NCI-H82 (cell line): ENCODE data around the gene TNFRSF14.
"Not testable (repeated sequence)": the region's sequence is repeated elsewhere in the genome, so short reads cannot be mapped to it uniquely, and the experiment has no call there.

Experiments used
- DNase-seq: peaks from one replicate; lab custom pipeline; 2025; lab: John Stamatoyannopoulos, UW

TNFRSF14 gene

GRCh38 chr1:2554621-2555387 lies 1.4 kb upstream of the TNFRSF14 start:
- DNase-seq, result no peak

GRCh38 chr1:2555634-2556276 lies 416 bp upstream of the TNFRSF14 start:
- no peak for DNase-seq

- DNase-seq, result no peak
Observed at GRCh38 chr1:2556678-2557481, 709 bp downstream of the TNFRSF14 start.

- DNase-seq, result no peak
Observed at GRCh38 chr1:2557482-2558400, 1.6 kb downstream of the TNFRSF14 start.

DNA sequence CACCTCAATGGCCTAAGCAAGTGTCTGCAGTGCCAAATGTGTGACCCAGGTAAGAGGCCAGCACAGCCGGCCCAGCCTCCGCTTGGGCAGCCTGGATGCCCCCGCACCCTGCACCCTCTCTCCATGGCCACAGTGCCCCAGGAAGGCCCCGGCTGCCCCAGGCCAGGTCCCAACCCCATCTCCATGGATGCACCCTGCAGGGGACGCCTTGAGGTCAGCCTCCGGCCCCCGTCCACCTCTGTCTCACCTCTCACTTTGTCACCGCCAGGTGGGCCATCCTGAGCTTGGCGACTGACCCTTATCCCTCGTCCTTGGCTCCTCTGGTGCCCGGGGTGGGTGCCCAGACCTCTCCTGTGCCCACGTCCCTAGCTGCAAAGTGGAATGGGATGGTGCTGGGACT lies 2.2 kb downstream of the TNFRSF14 start:
- DNase-seq, result no peak

GRCh38 chr1:2558861-2559260 lies 2.7 kb downstream of the TNFRSF14 start:
- DNase-seq, result no peak

- no peak for DNase-seq
Observed at GRCh38 chr1:2559509-2560298, 3.5 kb downstream of the TNFRSF14 start.

DNA sequence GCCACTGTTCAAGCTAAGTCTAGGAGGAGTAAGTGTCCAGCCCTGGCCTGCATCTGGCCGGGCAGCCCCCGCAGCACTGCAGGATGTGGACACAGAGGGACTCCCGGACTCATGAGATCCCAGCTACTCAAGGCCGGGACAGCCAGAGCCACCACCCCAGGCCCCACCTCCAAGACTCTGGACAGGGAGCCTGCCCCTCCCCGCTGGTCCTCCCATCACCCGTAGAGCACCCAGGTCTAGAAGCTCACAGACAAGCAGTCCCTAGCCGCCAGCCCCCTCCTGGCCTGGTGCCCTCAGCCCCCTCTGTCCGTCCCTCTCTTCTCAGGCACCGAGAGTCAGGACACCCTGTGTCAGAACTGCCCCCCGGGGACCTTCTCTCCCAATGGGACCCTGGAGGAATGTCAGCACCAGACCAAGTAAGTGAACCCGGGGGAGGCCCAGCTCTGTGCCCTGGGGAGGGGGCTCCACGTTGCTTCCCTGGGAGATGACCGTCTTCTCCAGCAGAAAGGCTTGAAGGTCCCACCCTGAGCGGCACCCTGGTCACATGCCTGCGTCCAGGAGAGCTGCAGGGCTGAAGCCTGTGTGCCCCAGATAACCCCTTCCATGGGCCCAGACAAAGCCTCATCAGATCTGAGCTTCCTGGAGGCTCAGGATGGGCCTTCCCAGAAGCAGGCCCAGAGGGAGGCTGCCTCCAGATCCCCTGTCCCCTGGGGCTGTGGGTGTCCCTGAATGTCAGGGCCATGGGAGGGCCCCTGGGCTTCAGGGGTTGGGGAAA lies 4.3 kb downstream of the TNFRSF14 start:
- no peak for DNase-seq

DNA sequence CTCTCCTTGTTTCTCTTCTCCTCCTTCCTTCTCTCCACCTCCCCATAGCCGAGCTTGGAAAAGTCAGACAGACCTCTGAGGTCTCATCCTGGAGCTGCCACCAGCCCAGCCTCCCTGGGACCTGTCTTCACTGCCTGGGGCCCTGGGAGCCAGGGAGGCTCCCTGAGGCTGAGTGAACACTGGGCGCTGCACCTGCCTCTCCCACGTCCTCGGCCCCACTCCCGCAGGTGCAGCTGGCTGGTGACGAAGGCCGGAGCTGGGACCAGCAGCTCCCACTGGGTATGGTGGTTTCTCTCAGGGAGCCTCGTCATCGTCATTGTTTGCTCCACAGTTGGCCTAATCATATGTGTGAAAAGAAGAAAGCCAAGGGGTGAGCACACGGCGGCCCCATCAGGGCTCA lies 5.3 kb downstream of the TNFRSF14 start:
- DNase-seq, result no peak

DNA sequence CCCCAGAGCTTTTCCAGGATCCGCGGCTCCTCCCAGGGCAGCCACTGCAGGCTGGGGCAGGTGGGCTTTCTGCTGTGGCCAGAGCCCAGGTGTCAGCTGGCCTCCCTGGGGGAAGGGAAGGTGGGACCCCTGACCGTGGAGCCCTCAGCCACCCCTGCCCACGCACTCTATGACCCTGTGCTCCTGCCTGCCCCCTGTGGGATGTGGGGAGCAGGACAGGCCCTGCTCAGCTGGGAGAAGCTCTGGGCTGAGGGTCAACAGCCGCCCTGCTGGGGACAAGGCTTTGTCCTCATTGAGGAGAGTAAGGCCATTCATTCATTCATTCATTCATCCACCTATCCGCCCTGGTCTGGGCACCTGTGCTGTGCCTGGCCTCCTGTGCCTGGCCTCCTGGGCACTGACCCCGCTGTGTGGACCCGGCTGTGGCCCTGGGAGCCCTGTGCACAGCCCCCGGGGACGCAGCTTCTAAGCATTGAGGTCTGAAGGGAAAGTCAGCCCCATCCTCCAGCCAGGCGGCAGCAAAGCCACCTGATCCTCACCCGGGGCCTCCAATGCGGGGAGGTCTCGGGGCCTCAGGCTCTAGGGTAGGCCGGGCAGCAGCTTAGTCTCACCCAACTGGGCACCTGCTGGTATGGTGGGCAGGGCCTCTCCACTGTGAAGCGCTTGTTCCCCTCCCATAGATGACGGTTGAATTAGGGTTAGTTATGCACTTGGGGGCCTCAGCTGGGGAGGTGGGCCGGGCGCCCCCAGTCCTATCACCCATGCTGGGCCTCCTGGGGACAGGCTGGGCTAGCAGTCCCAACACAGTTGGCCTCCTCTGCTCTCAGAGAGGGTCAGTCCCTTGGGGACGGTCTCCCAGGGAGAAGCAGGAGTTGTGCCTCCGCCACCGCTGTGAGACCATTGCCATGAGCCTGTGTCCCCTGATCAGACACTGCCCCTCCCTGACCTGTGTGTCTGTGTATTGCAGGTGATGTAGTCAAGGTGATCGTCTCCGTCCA lies 6.0 kb downstream of the TNFRSF14 start:
- DNase-seq, result no peak

- DNase-seq, result no peak
Observed at GRCh38 chr1:2563205-2563604, 7.0 kb downstream of the TNFRSF14 start.

DNA sequence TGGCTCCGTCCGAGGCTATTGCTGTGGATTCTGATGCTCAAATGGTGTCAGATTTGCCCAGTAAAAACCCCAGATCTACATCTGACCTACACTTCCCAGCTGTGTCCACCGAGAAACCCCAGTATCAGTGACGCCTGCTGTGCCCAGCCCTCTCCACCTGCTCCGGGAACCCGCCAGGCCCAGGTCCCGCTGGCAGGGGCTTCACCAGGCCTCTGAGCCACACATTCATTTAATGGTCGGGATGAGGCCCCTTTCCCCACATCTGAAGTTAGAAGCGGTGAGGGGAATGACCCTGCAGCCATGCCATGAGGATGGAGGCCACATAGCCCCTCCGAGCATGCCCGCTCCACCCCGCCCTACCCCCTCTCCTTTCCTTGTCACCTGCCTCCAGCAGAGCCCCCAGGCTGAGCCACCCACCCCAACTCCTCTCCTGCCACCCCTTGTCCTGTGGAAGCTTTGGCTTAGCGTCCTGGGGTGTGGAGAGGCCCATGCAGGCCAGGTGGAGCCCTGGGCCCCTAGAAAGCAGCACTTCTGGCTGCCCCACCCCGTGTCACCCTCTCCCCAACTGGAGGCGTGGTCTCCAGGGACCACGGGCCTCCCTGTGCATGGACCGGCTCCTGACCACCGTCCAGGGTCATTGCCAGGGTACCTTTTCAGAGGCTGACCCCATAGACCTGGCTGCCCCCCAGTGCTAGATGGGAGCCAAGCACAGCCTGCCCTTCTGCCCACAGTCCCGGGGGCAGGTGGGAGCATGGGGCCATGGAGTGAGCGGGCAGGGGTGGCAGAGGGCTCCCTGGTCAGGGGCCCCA lies 8.0 kb downstream of the TNFRSF14 start:
- no peak for DNase-seq

- DNase-seq, result no peak
Observed at GRCh38 chr1:2564815-2565374, 8.7 kb downstream of the TNFRSF14 start.

GRCh38 chr1:2566101-2567045 lies 10.2 kb downstream of the TNFRSF14 start:
- DNase-seq, result no peak

DNA sequence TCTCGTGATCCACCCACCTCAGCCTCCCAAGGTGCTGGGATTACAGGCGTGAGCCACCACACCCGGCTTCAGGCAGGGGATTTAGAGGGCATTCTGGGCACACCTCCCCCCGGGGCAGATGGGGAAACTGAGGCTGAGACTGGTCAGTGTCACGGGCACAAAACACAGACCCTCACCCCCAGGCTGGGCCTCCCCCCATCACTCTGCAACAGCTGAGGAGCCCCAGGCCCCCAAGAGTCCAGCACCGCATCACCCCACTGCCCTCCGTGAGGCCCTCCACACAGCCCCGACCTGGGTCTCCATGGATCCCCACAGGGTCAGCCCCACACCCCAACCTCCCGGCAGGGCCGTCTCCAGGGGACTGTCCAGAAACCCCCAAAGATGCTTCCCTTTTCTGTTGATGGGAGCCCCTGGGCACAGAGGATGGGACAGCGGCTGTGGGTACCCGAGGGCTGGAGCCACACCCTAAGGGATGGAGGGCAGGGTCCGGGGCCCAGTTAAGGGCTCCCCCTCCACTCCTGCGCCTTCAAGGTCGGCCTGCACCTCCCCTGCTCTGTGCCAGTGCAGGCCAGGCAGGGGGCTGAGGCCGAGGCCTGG lies 11.0 kb downstream of the TNFRSF14 start:
- no peak for DNase-seq

DNA sequence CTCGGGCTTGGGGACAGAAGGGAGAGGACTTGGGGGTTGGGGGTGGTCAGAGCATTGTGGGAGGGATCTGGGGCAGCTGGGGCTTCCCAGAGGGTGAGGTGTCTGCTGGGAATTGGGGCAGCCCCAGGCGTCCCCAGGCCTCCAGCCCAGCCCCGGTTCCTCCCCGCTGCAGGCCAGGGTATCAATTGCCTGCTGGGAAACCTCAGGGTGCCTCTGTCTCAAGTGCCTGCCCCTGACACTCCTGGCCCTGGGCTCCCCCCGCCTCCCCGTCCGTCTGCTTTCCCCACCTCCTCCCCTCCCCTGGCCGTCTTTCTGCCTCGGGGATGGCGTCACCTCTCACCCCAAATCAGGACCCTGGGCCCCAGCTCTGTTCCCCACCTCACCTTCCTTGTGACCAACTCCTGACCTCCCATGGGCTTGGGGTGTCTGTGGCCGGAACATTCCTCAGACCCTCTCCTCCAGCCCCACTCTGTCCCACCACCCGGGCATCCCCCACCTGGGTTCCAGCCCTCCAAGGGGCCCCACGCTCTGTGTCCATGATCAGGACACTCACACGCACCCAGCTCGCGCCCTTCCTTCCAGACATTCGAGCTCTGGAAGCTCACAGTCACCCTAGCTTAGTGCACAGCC lies 12.1 kb downstream of the TNFRSF14 start:
- not testable (repeated sequence) for DNase-seq
